Keratinocyte (primary cell): ENCODE data around the gene SLCO3A1.

ENCODE experiments used
- EZH2 ChIP-seq: IDR thresholded peaks from one replicate; pipeline ENCODE4 v1.6.1; 2012; ENCODE audit warnings: inconsistent platforms, mild to moderate bottlenecking, low read length, moderate library complexity
- TF ChIP-seq, protein P1 (sequence below), 3 experiments: IDR thresholded peaks in 1 of 3; conservative IDR thresholded peaks in 1 of 3; optimal IDR thresholded peaks in 1 of 3; 2 replicates in 2 of 3; 3 replicates in 1 of 3; pipeline versions ENCODE3 to v1.5.1; 2011; ENCODE audit warnings: low read length in 3 of 3, mild to moderate bottlenecking in 3 of 3, moderate library complexity in 2 of 3, control low read depth in 1 of 3, inconsistent platforms in 1 of 3; ENCODE audit not compliant: insufficient read depth in 2 of 3; ENCODE audit errors: extremely low read depth in 1 of 3

DNA sequence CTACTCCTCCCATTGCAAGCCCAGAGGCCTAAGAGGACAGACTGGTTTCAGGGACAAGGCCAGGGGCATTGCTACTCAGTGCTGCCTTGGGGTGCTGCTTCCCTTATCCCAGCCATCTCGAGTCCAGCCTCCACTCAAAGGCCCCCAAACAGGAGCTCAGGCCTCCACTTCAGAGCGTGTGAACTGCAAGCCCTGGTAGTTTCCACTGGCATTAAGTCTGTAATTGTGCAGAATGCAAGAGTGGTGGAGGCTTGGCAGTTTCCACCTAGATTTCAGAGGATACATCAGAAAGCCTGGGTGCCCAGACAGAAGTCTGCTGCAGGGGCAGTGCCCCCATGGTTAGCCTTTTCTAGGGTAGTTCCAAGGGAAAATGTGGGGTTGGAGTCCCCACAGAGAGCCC lies 347.4 kb downstream of the SLCO3A1 start:
- TF ChIP-seq, protein P1, sequence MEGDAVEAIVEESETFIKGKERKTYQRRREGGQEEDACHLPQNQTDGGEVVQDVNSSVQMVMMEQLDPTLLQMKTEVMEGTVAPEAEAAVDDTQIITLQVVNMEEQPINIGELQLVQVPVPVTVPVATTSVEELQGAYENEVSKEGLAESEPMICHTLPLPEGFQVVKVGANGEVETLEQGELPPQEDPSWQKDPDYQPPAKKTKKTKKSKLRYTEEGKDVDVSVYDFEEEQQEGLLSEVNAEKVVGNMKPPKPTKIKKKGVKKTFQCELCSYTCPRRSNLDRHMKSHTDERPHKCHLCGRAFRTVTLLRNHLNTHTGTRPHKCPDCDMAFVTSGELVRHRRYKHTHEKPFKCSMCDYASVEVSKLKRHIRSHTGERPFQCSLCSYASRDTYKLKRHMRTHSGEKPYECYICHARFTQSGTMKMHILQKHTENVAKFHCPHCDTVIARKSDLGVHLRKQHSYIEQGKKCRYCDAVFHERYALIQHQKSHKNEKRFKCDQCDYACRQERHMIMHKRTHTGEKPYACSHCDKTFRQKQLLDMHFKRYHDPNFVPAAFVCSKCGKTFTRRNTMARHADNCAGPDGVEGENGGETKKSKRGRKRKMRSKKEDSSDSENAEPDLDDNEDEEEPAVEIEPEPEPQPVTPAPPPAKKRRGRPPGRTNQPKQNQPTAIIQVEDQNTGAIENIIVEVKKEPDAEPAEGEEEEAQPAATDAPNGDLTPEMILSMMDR (optimal IDR thresholded peaks at IDR 0.05 in 1 of 3, IDR thresholded peaks at IDR 0.05 in 1 of 3, conservative IDR thresholded peaks at IDR 0.05 in 1 of 3; ENCODE audit: extremely low read depth in 1 of 3, insufficient read depth in 2 of 3, low read length in 3 of 3): no peak
- no peak for TF ChIP-seq EZH2
